Stimulated activated CD4-positive, alpha-beta T cell treated with anti-CD3 and anti-CD28 coated beads, Interleukin-4, amount 100 ng/mL, for 48 hours (primary cell): ENCODE results near the gene CD86.

Experiments used
- DNase-seq, 2 donors: peaks; one replicate each; pipeline ENCODE4 v3.0.0-alpha.2; 2020; ENCODE audit warnings: low read depth in 2 of 2

The CD86 gene

GRCh38 chr3:122060040-122060698 is 5.0 kb downstream of the CD86 start:
- DNase-seq = no peak

- no peak for DNase-seq
Measured at GRCh38 chr3:122063908-122064307, 8.7 kb downstream of the CD86 start.

GRCh38 chr3:122064326-122064725 is 9.2 kb downstream of the CD86 start:
- DNase-seq = no peak

GRCh38 chr3:122066331-122067213 is 11.4 kb downstream of the CD86 start:
- no peak for DNase-seq

- DNase-seq = no peak
Measured at GRCh38 chr3:122067214-122067550, 12.0 kb downstream of the CD86 start.

- DNase-seq = no peak
Measured at GRCh38 chr3:122067588-122068240, 12.6 kb downstream of the CD86 start.

- DNase-seq = no peak
Measured at GRCh38 chr3:122074621-122075265, 19.6 kb downstream of the CD86 start.

- no peak for DNase-seq
Measured at GRCh38 chr3:122076491-122077292, 21.5 kb downstream of the CD86 start.

GRCh38 chr3:122077293-122078234 is 22.4 kb downstream of the CD86 start:
- DNase-seq = no peak

GRCh38 chr3:122078235-122078935 is 23.2 kb downstream of the CD86 start:
- no peak for DNase-seq

GRCh38 chr3:122079524-122080206 is 24.5 kb downstream of the CD86 start:
- DNase-seq = no peak

- DNase-seq = no peak
Measured at GRCh38 chr3:122080207-122080587, 25.0 kb downstream of the CD86 start.

- DNase-seq = no peak
Measured at GRCh38 chr3:122081543-122082247, 26.5 kb downstream of the CD86 start.

GRCh38 chr3:122082357-122082756 is 27.2 kb downstream of the CD86 start:
- no peak for DNase-seq

- no peak for DNase-seq
Measured at GRCh38 chr3:122084799-122085198, 29.6 kb downstream of the CD86 start.

GRCh38 chr3:122085673-122086072 is 30.5 kb downstream of the CD86 start:
- DNase-seq = no peak

GRCh38 chr3:122088531-122088930 is 33.4 kb downstream of the CD86 start:
- DNase-seq = no peak

- DNase-seq = no peak
Measured at GRCh38 chr3:122091602-122092295, 36.6 kb downstream of the CD86 start.
